Progenitor cell of endocrine pancreas (in vitro differentiated cells): ENCODE results near the gene ADAMTS7. TPM values are rescaled to one million over a fixed set of nuclear protein-coding genes. Genes with fewer than 3 reads are reported as not detected.

Experiments
- DNase-seq: peaks from one replicate; pipeline ENCODE4 v3.0.0; 2021; ENCODE audit warnings: low spot score; ENCODE audit not compliant: unreplicated experiment
- H3K27ac Mint-ChIP-seq: 2 replicates; pipeline ENCODE4 v1.8.0; 2021; ENCODE audit warnings: mild to moderate bottlenecking, moderate library complexity, mixed read lengths
- H3K27me3 Mint-ChIP-seq: 2 replicates; pipeline ENCODE4 v1.8.0; 2021; ENCODE audit warnings: mixed read lengths
- H3K36me3 Mint-ChIP-seq: 2 replicates; pipeline ENCODE4 v1.8.0; 2022; ENCODE audit warnings: mixed read lengths; ENCODE audit not compliant: insufficient read depth
- H3K4me1 Mint-ChIP-seq: 2 replicates; pipeline ENCODE4 v1.8.0; 2021; ENCODE audit warnings: low read depth, mixed read lengths
- H3K4me3 Mint-ChIP-seq: 2 replicates; pipeline ENCODE4 v1.8.0; 2021; ENCODE audit warnings: low read depth, mild to moderate bottlenecking, moderate library complexity, mixed read lengths
- H3K9me3 Mint-ChIP-seq: 2 replicates; pipeline ENCODE4 v1.8.0; 2021; ENCODE audit warnings: low read depth, mixed read lengths
- CTCF ChIP-seq: fragments of 200-600 bp; sonication (generic); IDR thresholded peaks from one replicate; pipeline ENCODE4 v1.5.0; 2021; ENCODE audit warnings: antibody characterized with exemption, mild to moderate bottlenecking; ENCODE audit not compliant: unreplicated experiment
- total RNA-seq: library from RNA; stranded (reverse); gene quantifications from 2 replicates; pipeline ENCODE4 v1.2.1, GENCODE V29; 2021

The ADAMTS7 gene
- total RNA-seq, 1 donor from 2014 or later, result 127 TPM

GRCh38 chr15:78836333-78836732 lies 25.1 kb upstream of the ADAMTS7 start:
- Mint-ChIP-seq H3K4me1 (no peaks in the 10 kb centered on the region), H3K27me3 (peaks cover 7% of the 10 kb centered on the region), H3K4me3 (no peak overlapping the region), H3K36me3 (peaks cover 3% of the 10 kb centered on the region), H3K27ac (no peak overlapping the region), H3K9me3 (no peaks in the 10 kb centered on the region)
- no peak for TF ChIP-seq CTCF
- DNase-seq, result no peak

- Mint-ChIP-seq H3K4me1 (no peaks in the 10 kb centered on the region), H3K27ac (peak overlapping the region; percentile 56), H3K27me3 (peaks cover 4% of the 10 kb centered on the region), H3K4me3 (no peak overlapping the region), H3K9me3 (no peaks in the 10 kb centered on the region), H3K36me3 (peaks cover 3% of the 10 kb centered on the region)
- TF ChIP-seq CTCF, result no peak
- no peak for DNase-seq
These were observed 20.3 kb upstream of the ADAMTS7 start for GRCh38 chr15:78831229-78832207.

- TF ChIP-seq CTCF, result no peak
- no peak for DNase-seq
- peaks cover 2% of the 10 kb centered on the region for H3K4me1 Mint-ChIP-seq
- H3K27ac Mint-ChIP-seq, result no peak overlapping the region
- H3K27me3 Mint-ChIP-seq, result peaks cover 4% of the 10 kb centered on the region
- peaks cover 3% of the 10 kb centered on the region for H3K36me3 Mint-ChIP-seq
- H3K4me3 Mint-ChIP-seq, result no peak overlapping the region
- H3K9me3 Mint-ChIP-seq, result no peaks in the 10 kb centered on the region
These were observed 19.4 kb upstream of the ADAMTS7 start for GRCh38 chr15:78830514-78831228.

- H3K36me3 Mint-ChIP-seq, result peaks cover 3% of the 10 kb centered on the region
- no peak for DNase-seq
- no peak overlapping the region for H3K4me3 Mint-ChIP-seq
- peaks cover 2% of the 10 kb centered on the region for H3K4me1 Mint-ChIP-seq
- H3K27me3 Mint-ChIP-seq, result peaks cover 4% of the 10 kb centered on the region
- no peaks in the 10 kb centered on the region for H3K9me3 Mint-ChIP-seq
- no peak overlapping the region for H3K27ac Mint-ChIP-seq
- TF ChIP-seq CTCF, result no peak
These were observed 17.7 kb upstream of the ADAMTS7 start for GRCh38 chr15:78828920-78829319.

- H3K9me3 Mint-ChIP-seq, result no peaks in the 10 kb centered on the region
- no peak overlapping the region for H3K27ac Mint-ChIP-seq
These were observed 11.2 kb upstream of the ADAMTS7 start for GRCh38 chr15:78822514-78822913.

More at GRCh38 chr15:78822514-78822913, 11.2 kb upstream of the ADAMTS7 start:
- no peaks in the 10 kb centered on the region for H3K27me3 Mint-ChIP-seq
- H3K4me1 Mint-ChIP-seq, result peaks cover 2% of the 10 kb centered on the region
- H3K36me3 Mint-ChIP-seq, result no peaks in the 10 kb centered on the region
- no peak for TF ChIP-seq CTCF
- no peak overlapping the region for H3K4me3 Mint-ChIP-seq
- no peak for DNase-seq
